ENCODE data around the gene TMPRSS11E.
"Not testable (repeated sequence)": the region's sequence is repeated elsewhere in the genome, so short reads cannot be mapped to it uniquely, and the experiment has no call there.

TMPRSS11E gene

DNA sequence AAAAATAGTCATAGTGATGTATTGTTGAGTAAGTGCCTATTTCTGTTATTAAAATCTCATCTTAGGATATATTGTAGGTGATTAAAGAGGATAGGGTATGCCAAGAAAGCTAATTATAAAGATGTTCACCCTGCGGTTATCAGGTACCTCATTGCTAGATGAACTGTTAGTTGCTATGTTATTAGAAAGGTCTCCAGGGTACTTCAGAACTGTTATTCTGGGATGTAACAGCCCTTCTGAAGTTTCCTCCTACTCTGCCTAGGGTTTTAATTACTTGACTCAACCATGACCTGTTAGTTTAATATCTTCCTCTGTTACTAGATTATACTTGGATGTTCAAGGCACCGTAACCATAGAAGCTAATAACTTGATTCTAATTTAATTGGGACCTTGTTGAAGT, 15.4 kb downstream of the TMPRSS11E start:
- no peak for DNase-seq

DNA sequence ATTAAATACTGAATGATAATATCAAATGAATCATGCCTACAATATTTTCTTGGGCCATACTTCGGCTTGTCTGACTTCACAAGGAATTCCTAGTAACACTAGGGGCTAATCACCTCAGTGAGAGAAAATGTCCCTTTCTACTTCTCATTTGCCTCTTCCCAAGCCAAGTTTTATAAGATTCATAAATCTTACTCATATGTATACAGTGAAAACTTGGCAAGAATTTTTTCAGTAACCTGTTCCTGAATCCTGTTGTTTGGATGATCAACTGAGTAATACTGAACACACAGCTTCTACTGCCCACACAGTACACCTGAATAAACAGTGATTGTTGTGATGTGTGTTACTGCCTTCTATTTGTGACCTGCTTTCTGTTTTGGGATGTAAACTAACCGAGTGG, 16.5 kb downstream of the TMPRSS11E start:
- no peak for DNase-seq

GRCh38 chr4:68465058-68465457, 17.8 kb downstream of the TMPRSS11E start:
- DNase-seq, result no peak

DNA sequence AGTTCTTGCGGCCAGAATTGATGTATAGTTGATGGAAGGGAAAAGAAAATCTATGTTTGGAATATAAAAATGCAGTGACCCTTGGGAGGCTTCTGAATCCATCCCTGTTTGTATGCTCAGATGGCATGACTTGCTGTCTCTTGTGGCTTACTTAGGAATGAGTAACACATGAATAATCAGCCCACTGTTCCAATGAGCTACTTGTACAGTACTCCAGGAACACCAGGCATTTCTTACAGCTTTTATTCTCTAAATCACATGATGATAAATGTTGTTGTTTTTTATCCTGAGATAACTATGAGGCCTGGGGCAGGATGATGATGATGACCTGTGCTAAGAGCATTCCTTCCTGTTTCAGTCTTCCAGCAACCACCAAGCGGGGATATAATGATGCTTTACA, 18.9 kb downstream of the TMPRSS11E start:
- no peak for DNase-seq

DNA sequence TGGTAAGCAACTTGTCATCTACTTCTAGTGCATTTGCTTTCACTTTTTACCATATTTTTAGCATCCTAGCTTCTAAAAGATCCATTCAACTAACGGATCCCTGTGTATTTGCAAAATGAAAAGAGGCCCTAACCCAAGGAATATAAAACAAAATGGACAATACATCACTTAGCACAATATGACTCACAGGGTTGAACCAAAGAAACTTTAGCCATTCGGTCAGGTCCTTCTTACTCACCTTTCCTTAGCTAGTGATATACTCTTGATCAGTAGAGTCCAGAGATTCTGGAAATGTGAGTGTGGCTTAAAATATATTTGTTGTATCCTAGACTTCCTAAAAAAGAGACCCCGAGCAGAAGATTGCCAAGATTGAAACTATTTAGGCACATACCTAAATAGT, 19.5 kb downstream of the TMPRSS11E start:
- no peak for DNase-seq

DNA sequence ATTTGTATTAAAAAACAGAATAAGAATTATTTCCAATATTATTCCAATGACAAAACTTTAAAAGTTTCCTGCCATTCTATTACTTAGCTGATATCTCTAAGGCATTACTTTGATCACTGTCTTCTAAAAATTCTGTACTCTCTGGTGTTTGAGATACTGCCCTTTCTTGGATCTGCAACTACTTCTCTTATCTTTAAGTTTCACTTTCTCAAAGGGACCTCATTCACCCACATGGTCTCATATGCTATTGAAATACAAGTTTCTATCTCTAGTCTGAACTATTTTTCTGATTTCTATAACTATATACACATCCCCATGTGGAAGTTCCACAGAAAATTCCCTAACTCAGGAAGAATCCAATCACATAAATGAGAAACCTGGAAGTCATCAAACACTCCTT, 22.2 kb downstream of the TMPRSS11E start:
- DNase-seq, result no peak

DNA sequence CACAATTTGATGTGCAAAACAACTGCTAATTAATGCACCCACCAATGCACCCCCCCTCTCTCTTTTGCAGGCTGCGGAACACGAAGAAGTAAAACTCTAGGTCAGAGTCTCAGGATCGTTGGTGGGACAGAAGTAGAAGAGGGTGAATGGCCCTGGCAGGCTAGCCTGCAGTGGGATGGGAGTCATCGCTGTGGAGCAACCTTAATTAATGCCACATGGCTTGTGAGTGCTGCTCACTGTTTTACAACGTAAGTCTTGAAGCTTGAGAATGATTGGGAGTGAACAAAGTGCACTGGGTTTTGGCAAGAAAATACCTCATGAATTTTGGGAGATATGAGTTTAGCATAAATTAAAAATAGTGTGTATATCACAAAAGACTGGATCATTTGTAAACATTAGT, 28.9 kb downstream of the TMPRSS11E start:
- DNase-seq, result no peak

DNA sequence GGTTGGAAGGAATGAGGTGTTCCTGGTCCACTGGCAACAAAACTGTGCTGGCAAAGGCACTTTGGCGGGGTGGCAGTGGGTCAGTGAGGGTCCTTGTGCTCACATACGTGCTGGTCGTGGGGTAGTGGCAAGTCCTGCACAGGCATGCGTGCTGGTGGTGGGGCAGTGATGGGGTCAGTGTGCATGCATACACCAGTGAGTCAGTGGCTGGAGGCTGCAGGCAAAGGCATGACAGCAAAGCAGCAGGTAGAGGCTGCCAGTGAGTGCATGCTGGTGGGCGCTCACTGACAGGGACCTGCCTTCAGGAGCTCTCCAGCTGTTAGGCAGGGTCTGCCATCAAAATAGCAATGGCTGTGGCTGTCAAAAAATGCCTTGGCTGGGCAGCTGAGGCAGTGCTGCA, 42.1 kb downstream of the TMPRSS11E start:
- no peak for DNase-seq

DNA sequence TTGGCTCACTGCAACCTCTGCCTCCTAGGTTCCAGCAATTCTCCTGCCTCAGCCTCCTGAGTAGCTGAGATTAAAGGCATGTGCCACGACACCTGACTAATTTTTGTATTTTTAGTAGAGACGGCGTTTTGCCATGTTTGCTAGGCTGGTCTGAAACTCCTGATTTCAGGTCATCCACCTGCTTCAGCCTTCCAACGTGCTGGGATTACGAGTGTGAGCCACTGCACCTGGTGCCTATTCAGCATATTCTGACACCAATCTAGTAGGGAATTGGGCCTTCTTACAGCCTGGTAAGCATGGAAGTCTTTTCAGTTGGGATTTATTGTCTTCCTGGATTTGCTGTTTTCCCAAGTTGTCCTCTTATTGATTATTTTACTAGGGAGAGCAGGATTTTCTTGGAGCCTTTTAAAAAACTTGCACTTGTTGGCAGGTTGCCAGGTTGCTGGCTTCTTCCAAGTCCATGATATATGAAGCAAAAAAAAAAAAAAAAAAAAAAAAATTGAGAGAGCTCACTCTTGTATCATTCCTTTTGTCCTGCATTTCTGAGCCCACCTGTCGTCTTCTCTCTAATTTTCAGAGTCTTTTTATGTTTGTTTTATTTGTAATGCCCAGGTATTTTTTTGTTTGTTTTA, 43.7 kb downstream of the TMPRSS11E start:
- no peak for DNase-seq

DNA sequence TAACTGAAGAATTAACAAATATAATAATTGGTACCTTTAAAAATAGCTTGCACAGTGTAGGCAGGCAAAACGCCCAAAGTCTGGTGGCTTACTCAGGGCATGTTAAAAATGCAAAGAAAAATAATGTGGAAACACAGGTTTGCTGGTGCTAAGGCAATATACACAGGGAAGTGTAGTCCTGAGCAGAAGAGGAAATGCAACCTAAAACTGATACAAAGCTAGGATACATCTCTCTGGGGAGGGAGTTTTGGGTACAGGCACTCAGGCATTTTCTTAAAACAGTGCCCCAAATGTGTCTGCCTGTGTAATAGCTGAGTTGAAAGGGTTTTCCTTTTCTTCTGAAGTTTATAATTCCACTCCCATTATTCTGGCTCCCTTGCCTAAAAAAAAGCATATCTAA, 47.4 kb downstream of the TMPRSS11E start:
- no peak for DNase-seq

GRCh38 chr4:68498413-68499007, 51.2 kb downstream of the TMPRSS11E start:
- DNase-seq, result peak; percentile 75

DNA sequence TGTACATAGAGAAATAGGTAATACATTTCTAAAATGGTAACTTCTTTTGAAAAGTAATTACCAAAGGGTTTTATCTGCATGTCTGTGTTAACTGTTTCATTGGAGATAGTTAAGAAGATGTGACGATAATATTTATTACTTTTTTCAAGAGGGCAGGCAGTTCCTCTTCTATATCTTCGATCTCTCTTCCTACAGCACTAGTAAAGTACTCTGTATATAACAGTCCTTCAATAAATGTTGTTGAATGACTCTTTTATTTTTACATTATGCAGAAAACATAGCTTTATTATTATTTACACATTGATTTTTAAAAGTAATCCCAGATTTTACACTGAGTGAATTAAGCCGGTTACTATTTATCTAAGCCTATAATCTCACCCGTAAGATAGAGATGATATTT, 51.8 kb downstream of the TMPRSS11E start:
- no peak for DNase-seq

- DNase-seq, result not testable (repeated sequence)
Measured at GRCh38 chr4:68503462-68503861, 56.2 kb downstream of the TMPRSS11E start.

DNA sequence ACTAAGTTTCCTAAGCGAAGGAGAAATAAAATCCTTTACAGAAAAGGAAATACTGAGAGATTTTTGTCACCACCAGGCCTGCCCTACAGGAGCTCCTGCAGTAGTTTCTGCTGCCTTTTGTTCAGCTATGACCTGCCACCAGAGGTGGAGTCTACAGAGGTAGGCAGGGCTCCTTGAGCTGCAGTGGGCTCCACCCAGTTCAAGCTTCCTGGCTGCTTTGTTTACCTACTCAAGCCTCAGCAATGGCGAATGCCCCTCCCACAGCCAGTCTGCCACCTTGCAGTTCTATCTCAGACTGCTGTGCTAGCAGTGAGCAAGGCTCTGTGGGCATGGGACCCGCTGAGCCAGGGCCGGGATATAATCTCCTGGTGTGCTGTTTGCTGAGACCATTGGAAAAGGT, 57.6 kb downstream of the TMPRSS11E start:
- not testable (repeated sequence) for DNase-seq

- DNase-seq, result not testable (repeated sequence)
Measured at GRCh38 chr4:68505452-68505851, 58.2 kb downstream of the TMPRSS11E start.

- no peak for DNase-seq
Measured at GRCh38 chr4:68518889-68519288, 71.6 kb downstream of the TMPRSS11E start.

GRCh38 chr4:68520985-68521384, 73.7 kb downstream of the TMPRSS11E start:
- no peak for DNase-seq

DNA sequence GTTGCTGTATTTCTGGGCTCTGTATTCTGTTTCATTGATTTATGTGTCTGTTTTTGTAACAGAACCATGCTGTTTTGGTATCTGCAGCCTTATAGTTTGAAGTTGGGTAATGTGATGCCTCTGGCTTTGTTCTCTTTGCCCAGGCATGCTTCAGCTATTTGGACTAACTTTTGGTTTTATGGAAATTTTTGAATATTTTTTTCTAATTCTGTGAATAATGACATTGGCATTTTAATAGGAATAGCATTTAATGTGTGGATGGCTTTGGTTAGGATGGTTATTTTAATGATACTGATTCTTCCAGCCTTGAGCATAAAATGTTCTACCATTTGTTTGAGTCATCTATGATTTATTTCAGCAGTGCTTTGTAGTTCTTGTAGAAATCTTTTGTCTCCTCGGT, 75.0 kb downstream of the TMPRSS11E start:
- DNase-seq, result not testable (repeated sequence)

GRCh38 chr4:68535974-68536373, 88.7 kb downstream of the TMPRSS11E start:
- no peak for DNase-seq

DNA sequence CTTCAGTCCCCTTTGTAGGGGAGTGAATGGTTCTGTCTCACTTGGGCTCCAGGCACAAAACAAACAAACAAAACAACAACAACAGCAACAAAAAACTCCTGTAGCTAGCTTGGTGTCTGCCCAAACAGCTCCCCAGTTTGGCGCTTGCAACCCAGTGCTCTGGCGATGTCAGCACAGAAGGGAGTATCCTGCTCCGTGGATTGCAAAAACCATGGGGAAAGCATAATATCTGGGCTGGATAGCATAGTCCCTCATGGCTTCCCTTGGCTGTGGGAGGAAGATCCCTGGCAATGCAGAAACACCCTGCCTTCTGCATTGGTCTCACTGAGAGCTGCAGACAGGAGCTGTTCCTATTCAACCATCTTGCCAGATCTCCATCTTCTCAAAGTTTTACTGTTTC, 89.1 kb downstream of the TMPRSS11E start:
- no peak for DNase-seq

GRCh38 chr4:68542742-68543141, 95.5 kb downstream of the TMPRSS11E start:
- not testable (repeated sequence) for DNase-seq
